ENCODE measurements around the gene PPP2R2C.

The PPP2R2C gene

GRCh38 chr4:6302869-6303268, 169.5 kb downstream of the PPP2R2C start:
- no peak for DNase-seq (ENCODE audit: low read depth)

- no peak for DNase-seq (ENCODE audit: low read depth)
Measured at GRCh38 chr4:6301732-6302442, 170.5 kb downstream of the PPP2R2C start.

GRCh38 chr4:6301051-6301731, 171.2 kb downstream of the PPP2R2C start:
- no peak for DNase-seq (ENCODE audit: low read depth)

GRCh38 chr4:6300359-6300758, 172.1 kb downstream of the PPP2R2C start:
- no peak for DNase-seq (ENCODE audit: low read depth)

GRCh38 chr4:6299875-6300274, 172.5 kb downstream of the PPP2R2C start:
- DNase-seq (ENCODE audit: low read depth), result no peak

GRCh38 chr4:6298852-6299251, 173.6 kb downstream of the PPP2R2C start:
- no peak for DNase-seq (ENCODE audit: low read depth)

- DNase-seq (ENCODE audit: low read depth), result no peak
Measured at GRCh38 chr4:6298035-6298434, 174.4 kb downstream of the PPP2R2C start.

GRCh38 chr4:6297266-6297815, 175.1 kb downstream of the PPP2R2C start:
- DNase-seq (ENCODE audit: low read depth), result no peak

GRCh38 chr4:6296026-6296425, 176.4 kb downstream of the PPP2R2C start:
- no peak for DNase-seq (ENCODE audit: low read depth)

GRCh38 chr4:6295495-6295894, 176.9 kb downstream of the PPP2R2C start:
- no peak for DNase-seq (ENCODE audit: low read depth)

GRCh38 chr4:6294705-6295421, 177.6 kb downstream of the PPP2R2C start:
- no peak for DNase-seq (ENCODE audit: low read depth)

GRCh38 chr4:6293661-6294060, 178.8 kb downstream of the PPP2R2C start:
- DNase-seq (ENCODE audit: low read depth), result no peak

- no peak for DNase-seq (ENCODE audit: low read depth)
Measured at GRCh38 chr4:6293097-6293445, 179.3 kb downstream of the PPP2R2C start.

GRCh38 chr4:6292376-6293096, 179.9 kb downstream of the PPP2R2C start:
- DNase-seq (ENCODE audit: low read depth), result no peak

- DNase-seq (ENCODE audit: low read depth), result no peak
Measured at GRCh38 chr4:6291784-6292297, 180.6 kb downstream of the PPP2R2C start.

GRCh38 chr4:6290769-6291547, 181.5 kb downstream of the PPP2R2C start:
- DNase-seq (ENCODE audit: low read depth), result no peak

GRCh38 chr4:6290256-6290655, 182.2 kb downstream of the PPP2R2C start:
- no peak for DNase-seq (ENCODE audit: low read depth)

- DNase-seq (ENCODE audit: low read depth), result no peak
Measured at GRCh38 chr4:6288871-6289270, 183.5 kb downstream of the PPP2R2C start.

GRCh38 chr4:6288342-6288741, 184.1 kb downstream of the PPP2R2C start:
- DNase-seq (ENCODE audit: low read depth), result no peak

GRCh38 chr4:6287017-6287788, 185.2 kb downstream of the PPP2R2C start:
- no peak for DNase-seq (ENCODE audit: low read depth)

Measured in GM04504 (cell line).